Neural progenitor cell (in vitro differentiated cells): ENCODE measurements around the gene MC1R. TPM values are rescaled to one million over a fixed set of nuclear protein-coding genes. Genes with fewer than 3 reads are reported as not detected.

ENCODE experiments used
- DNase-seq: peaks from one replicate; pipeline ENCODE4 v3.0.0-alpha.2; 2016; ENCODE audit warnings: low spot score
- H2AFZ ChIP-seq: fragments of 200-600 bp; sonication (generic); replicated peaks from 2 replicates; pipeline ENCODE4 v1.6.1; 2016; ENCODE audit warnings: antibody characterized with exemption
- H3F3A ChIP-seq: fragments of 200-600 bp; sonication (generic); 2 replicates; pipeline ENCODE4 v1.6.1; 2016; ENCODE audit warnings: antibody characterized with exemption, low read depth
- H3K27ac ChIP-seq: fragments of 200-600 bp; sonication (generic); 2 replicates; pipeline ENCODE4 v1.5.1; 2016; ENCODE audit warnings: mild to moderate bottlenecking
- H3K27me3 ChIP-seq: fragments of 200-600 bp; sonication (generic); 2 replicates; pipeline ENCODE4 v1.6.1; 2016; ENCODE audit warnings: mild to moderate bottlenecking, moderate library complexity
- H3K36me3 ChIP-seq: fragments of 200-600 bp; sonication (generic); 2 replicates; pipeline ENCODE4 v1.5.1; 2016
- H3K4me1 ChIP-seq: fragments of 200-600 bp; sonication (generic); 2 replicates; pipeline ENCODE4 v1.6.1; 2016; ENCODE audit warnings: mixed run types
- H3K4me2 ChIP-seq: fragments of 200-600 bp; sonication (generic); 2 replicates; pipeline ENCODE4 v1.6.1; 2016
- H3K4me3 ChIP-seq: fragments of 200-600 bp; sonication (generic); 2 replicates; pipeline ENCODE4 v1.5.1; 2016
- H3K79me2 ChIP-seq: fragments of 200-600 bp; sonication (generic); 2 replicates; pipeline ENCODE4 v1.6.1; 2016; ENCODE audit warnings: low read depth
- H3K9ac ChIP-seq: fragments of 200-600 bp; sonication (generic); 2 replicates; pipeline ENCODE4 v1.6.1; 2016
- H3K9me3 ChIP-seq: fragments of 200-600 bp; sonication (generic); 2 replicates; pipeline ENCODE4 v1.5.1; 2016; ENCODE audit warnings: low read depth
- H4K20me1 ChIP-seq: fragments of 200-600 bp; sonication (generic); 2 replicates; pipeline ENCODE4 v1.6.1; 2016; ENCODE audit warnings: low read depth
- H3K27ac Mint-ChIP-seq: 3 replicates; pipeline ENCODE4 v1.8.0; 2021; ENCODE audit warnings: mixed read lengths
- H3K27me3 Mint-ChIP-seq: 2 replicates; pipeline ENCODE4 v1.8.0; 2022; ENCODE audit warnings: low read depth, mild to moderate bottlenecking, inconsistent platforms, moderate library complexity, mixed read lengths; ENCODE audit not compliant: insufficient read depth
- H3K36me3 Mint-ChIP-seq: 3 replicates; pipeline ENCODE4 v1.8.0; 2021; ENCODE audit warnings: mixed read lengths
- H3K4me1 Mint-ChIP-seq: 3 replicates; pipeline ENCODE4 v1.8.0; 2021; ENCODE audit warnings: mixed read lengths
- H3K4me3 Mint-ChIP-seq: 3 replicates; pipeline ENCODE4 v1.8.0; 2021; ENCODE audit warnings: mild to moderate bottlenecking, moderate library complexity, mixed read lengths
- H3K9me3 Mint-ChIP-seq: 3 replicates; pipeline ENCODE4 v1.8.0; 2020; ENCODE audit warnings: mixed read lengths
- EZH2 ChIP-seq: fragments of 200-600 bp; sonication (generic); IDR thresholded peaks from 2 replicates; pipeline ENCODE4 v1.6.1; 2017; ENCODE audit warnings: antibody characterized with exemption, mild to moderate bottlenecking, moderate library complexity
- EZH2phosphoT487 ChIP-seq: fragments of 200-600 bp; sonication (generic); IDR thresholded peaks from 2 replicates; pipeline ENCODE4 v1.6.1; 2017; ENCODE audit warnings: antibody characterized with exemption
- total RNA-seq: library from RNA; depleted of rRNA; stranded (reverse); fragments of >200 nt; gene quantifications from 2 replicates; pipeline ENCODE4 v1.2.3, GENCODE V29; 2015; ENCODE audit warnings: low replicate concordance
- TF ChIP-seq, protein P1 (sequence below): fragments of 200-600 bp; sonication (generic); IDR thresholded peaks from 2 replicates; pipeline ENCODE4 v1.5.1; 2017; ENCODE audit warnings: antibody characterized with exemption, mild to moderate bottlenecking

The MC1R gene
- total RNA-seq, 1 donor from 2014 or later, result 1.7 TPM

DNA sequence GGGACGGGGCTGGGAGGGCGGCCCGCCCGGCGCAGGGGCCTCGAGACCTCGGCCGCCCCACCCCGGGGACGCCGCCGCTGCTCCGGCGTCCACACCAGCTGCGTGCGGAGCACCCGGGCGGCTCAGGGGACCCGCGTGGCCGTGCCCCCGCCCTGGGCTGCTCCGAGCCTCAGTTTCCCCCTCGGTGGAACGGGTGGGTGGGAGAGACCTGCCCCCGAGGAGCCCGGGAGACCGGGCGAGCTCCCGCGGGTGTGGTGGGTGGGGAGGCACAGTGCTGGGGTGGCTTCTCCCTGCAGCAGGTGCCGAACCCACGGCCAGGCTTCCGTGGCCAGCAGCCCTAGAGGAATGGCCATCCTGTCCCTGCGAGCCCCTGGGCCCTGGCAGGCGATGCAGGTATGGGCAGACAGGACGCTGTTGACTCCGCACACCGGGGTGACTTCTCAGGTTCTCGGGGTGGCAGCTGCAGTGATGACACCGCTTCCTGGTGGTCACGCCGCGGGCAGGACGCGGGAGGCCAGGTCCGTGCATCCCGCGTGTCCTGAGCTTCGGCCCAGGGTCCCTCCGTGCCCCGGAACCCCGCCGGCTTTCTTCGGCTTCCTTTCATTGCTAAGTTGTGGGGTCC lies 30.6 kb downstream of the MC1R start:
- no peaks in the 10 kb centered on the region for H3K36me3 ChIP-seq
- H3F3A ChIP-seq, result peaks cover 16% of the 10 kb centered on the region
- H3K79me2 ChIP-seq, result peaks cover 4% of the 10 kb centered on the region
- Mint-ChIP-seq H3K9me3 (no peaks in the 10 kb centered on the region), H3K27me3 (peaks cover 20% of the 10 kb centered on the region), H3K4me3 (peak overlapping the region; percentile 86), H3K27ac (no peak overlapping the region), H3K4me1 (peaks cover 12% of the 10 kb centered on the region), H3K36me3 (no peaks in the 10 kb centered on the region)
- TF ChIP-seq, protein P1, sequence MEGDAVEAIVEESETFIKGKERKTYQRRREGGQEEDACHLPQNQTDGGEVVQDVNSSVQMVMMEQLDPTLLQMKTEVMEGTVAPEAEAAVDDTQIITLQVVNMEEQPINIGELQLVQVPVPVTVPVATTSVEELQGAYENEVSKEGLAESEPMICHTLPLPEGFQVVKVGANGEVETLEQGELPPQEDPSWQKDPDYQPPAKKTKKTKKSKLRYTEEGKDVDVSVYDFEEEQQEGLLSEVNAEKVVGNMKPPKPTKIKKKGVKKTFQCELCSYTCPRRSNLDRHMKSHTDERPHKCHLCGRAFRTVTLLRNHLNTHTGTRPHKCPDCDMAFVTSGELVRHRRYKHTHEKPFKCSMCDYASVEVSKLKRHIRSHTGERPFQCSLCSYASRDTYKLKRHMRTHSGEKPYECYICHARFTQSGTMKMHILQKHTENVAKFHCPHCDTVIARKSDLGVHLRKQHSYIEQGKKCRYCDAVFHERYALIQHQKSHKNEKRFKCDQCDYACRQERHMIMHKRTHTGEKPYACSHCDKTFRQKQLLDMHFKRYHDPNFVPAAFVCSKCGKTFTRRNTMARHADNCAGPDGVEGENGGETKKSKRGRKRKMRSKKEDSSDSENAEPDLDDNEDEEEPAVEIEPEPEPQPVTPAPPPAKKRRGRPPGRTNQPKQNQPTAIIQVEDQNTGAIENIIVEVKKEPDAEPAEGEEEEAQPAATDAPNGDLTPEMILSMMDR, result no peak
- TF ChIP-seq EZH2phosphoT487, result peak; percentile 5
- DNase-seq, result no peak
- H3K4me3 ChIP-seq, result peak overlapping the region; percentile 77
- no peak overlapping the region for H3K27ac ChIP-seq
- H3K4me2 ChIP-seq, result peak overlapping the region; percentile 99
- no peak overlapping the region for H3K9ac ChIP-seq
- peaks cover 27% of the 10 kb centered on the region for H4K20me1 ChIP-seq
- no peak overlapping the region for H2AFZ ChIP-seq
- H3K9me3 ChIP-seq, result no peaks in the 10 kb centered on the region
- peaks cover 43% of the 10 kb centered on the region for H3K27me3 ChIP-seq
- peaks cover 5% of the 10 kb centered on the region for H3K4me1 ChIP-seq

DNA sequence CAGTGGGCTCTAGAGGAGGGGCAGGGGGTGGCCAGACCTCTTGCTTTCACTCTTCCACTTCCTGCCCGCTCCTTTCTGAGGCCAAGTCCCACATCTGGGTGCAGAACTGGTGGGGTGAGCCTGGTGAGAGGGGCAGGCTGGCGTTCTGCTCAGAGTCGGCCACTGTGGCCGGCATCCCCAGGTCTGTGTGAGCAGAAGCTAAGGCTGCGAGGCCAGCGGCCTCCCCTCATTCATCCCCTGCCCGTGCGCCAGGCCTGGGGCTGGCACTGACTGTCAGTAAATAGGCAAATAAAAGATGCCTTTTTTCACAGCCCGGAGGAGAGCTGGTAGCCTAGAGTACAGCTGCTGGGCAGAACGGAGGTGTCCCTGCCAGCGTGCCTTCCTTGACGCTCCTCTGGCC lies 31.1 kb downstream of the MC1R start:
- no peak for DNase-seq
- Mint-ChIP-seq H3K36me3 (no peaks in the 10 kb centered on the region), H3K4me1 (peaks cover 12% of the 10 kb centered on the region), H3K27me3 (peaks cover 20% of the 10 kb centered on the region), H3K9me3 (no peaks in the 10 kb centered on the region), H3K27ac (no peak overlapping the region), H3K4me3 (peak overlapping the region; percentile 86)
- peaks cover 5% of the 10 kb centered on the region for H3K4me1 ChIP-seq
- TF ChIP-seq, protein P1, result no peak
- TF ChIP-seq EZH2phosphoT487, result no peak
- no peak for TF ChIP-seq EZH2
- H3K9me3 ChIP-seq, result no peaks in the 10 kb centered on the region
- H3F3A ChIP-seq, result peaks cover 16% of the 10 kb centered on the region
- peaks cover 4% of the 10 kb centered on the region for H3K79me2 ChIP-seq
- no peak overlapping the region for H3K27ac ChIP-seq
- H3K27me3 ChIP-seq, result peaks cover 43% of the 10 kb centered on the region
- H3K4me2 ChIP-seq, result peak overlapping the region; percentile 99
- no peak overlapping the region for H2AFZ ChIP-seq
- peaks cover 27% of the 10 kb centered on the region for H4K20me1 ChIP-seq
- H3K4me3 ChIP-seq, result peak overlapping the region; percentile 77
- H3K36me3 ChIP-seq, result no peaks in the 10 kb centered on the region
- H3K9ac ChIP-seq, result no peak overlapping the region

DNA sequence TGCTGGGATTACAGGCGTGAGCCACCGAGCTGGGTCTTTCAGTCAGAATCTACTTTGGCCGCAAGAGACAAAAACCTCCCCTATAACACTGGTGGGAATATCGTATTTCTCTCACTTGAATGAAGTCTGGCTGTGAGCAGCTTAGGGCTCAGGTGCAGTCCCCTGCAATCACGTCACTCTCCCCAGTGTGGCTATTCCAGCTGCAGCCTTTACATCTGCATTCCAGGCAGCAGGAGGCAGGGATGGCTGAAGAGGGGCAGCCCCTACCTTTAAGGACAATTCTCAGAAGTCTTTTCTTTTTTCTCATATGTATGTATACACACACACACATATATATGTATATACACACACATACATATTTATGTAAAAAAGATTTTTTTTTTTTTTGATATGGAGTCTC lies 32.8 kb downstream of the MC1R start:
- H3K36me3 ChIP-seq, result no peaks in the 10 kb centered on the region
- H3K4me1 ChIP-seq, result peaks cover 5% of the 10 kb centered on the region
- Mint-ChIP-seq H3K36me3 (no peaks in the 10 kb centered on the region), H3K4me1 (peaks cover 12% of the 10 kb centered on the region), H3K4me3 (peak overlapping the region; percentile 64), H3K9me3 (no peaks in the 10 kb centered on the region), H3K27ac (no peak overlapping the region), H3K27me3 (peaks cover 17% of the 10 kb centered on the region)
- no peak for DNase-seq
- H3K4me3 ChIP-seq, result no peak overlapping the region
- no peak overlapping the region for H3K4me2 ChIP-seq
- peaks cover 27% of the 10 kb centered on the region for H4K20me1 ChIP-seq
- H2AFZ ChIP-seq, result no peak overlapping the region
- H3F3A ChIP-seq, result peaks cover 16% of the 10 kb centered on the region
- TF ChIP-seq EZH2 (no peak), EZH2phosphoT487 (no peak)
- H3K9me3 ChIP-seq, result no peaks in the 10 kb centered on the region
- H3K27me3 ChIP-seq, result peaks cover 32% of the 10 kb centered on the region
- no peak overlapping the region for H3K9ac ChIP-seq
- peaks cover 4% of the 10 kb centered on the region for H3K79me2 ChIP-seq
- no peak overlapping the region for H3K27ac ChIP-seq

DNA sequence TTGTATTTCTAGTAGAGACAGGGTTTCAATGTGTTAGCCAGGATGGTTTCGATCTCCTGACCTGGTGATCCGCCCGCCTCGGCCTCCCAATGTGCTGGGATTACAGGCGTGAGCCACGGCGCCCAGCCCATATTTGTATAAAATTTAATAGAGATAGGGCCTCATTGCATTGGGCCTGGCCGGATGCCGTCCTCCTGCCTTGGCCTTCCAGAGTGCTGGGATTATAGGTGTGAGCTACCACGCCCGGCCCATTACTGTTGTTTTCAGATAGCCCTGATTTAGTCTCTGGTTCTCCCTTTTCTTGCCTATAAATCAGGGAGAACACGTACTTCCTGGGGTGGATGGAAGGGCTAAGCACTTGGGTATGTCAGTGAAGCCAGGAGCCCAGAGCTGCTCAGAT lies 33.4 kb downstream of the MC1R start:
- H3K36me3 Mint-ChIP-seq, result peaks cover 2% of the 10 kb centered on the region
- Histone ChIP-seq H3K4me3 (no peak overlapping the region), H3K27me3 (peaks cover 26% of the 10 kb centered on the region), H3K9ac (no peak overlapping the region), H3K79me2 (peaks cover 4% of the 10 kb centered on the region), H3K36me3 (no peaks in the 10 kb centered on the region), H3K4me2 (no peak overlapping the region), H4K20me1 (peaks cover 27% of the 10 kb centered on the region), H3K9me3 (no peaks in the 10 kb centered on the region), H2AFZ (no peak overlapping the region), H3K27ac (no peak overlapping the region), H3K4me1 (peaks cover 5% of the 10 kb centered on the region), H3F3A (peaks cover 16% of the 10 kb centered on the region)
- TF ChIP-seq, protein P1, result no peak
- TF ChIP-seq EZH2phosphoT487 (no peak), EZH2 (no peak)
- no peak for DNase-seq
- no peak overlapping the region for H3K4me3 Mint-ChIP-seq
- no peak overlapping the region for H3K27ac Mint-ChIP-seq
- H3K27me3 Mint-ChIP-seq, result peaks cover 16% of the 10 kb centered on the region
- no peaks in the 10 kb centered on the region for H3K9me3 Mint-ChIP-seq
- peaks cover 12% of the 10 kb centered on the region for H3K4me1 Mint-ChIP-seq
